Panc1 (cell line): Measurements from ENCODE around the gene SCG5. TPM values are rescaled to one million over a fixed set of nuclear protein-coding genes. Genes with fewer than 3 reads are reported as not detected.

Experiments used
- ATAC-seq: fragments of 200-7000 bp; cut with Tn5 transposase; 2 replicates; pipeline ENCODE4 v1.9.1; 2020; ENCODE audit warnings: mild to moderate bottlenecking, moderate library complexity
- BruUV-seq: library from RNA; stranded (reverse); fragments of 400-500 nt; replicated peaks from 2 replicates; lab custom pipeline; 2021; lab: Mats Ljungman, UMichigan
- CTCF ChIA-PET: fragments of 300-600 bp; sonication (Branson Sonifier 250); formaldehyde crosslinking; loops from one replicate; lab custom pipeline; 2022; ENCODE audit warnings: antibody characterized with exemption; lab: Charles Lee
- POLR2A ChIA-PET: fragments of 300-600 bp; sonication (Branson Sonifier 250); formaldehyde crosslinking; loops from one replicate; lab custom pipeline; 2022; ENCODE audit warnings: antibody characterized with exemption; lab: Charles Lee
- DNase-seq: peaks from one replicate; pipeline ENCODE4 v3.0.0-alpha.2; 2010; ENCODE audit warnings: low read depth, low spot score
- H3K27ac ChIP-seq: 2 replicates; pipeline ENCODE4 v1.5.1; 2011; ENCODE audit warnings: mild to moderate bottlenecking, low read length, inconsistent platforms
- H3K27me3 ChIP-seq: fragments of 200-500 bp; sonication (Bioruptor generic); 2 replicates; pipeline ENCODE4 v1.6.0; 2014; ENCODE audit warnings: low read length, inconsistent platforms; ENCODE audit not compliant: control insufficient read depth, insufficient read depth
- H3K36me3 ChIP-seq: fragments of 200-500 bp; sonication (Bioruptor generic); 2 replicates; pipeline ENCODE4 v1.5.1; 2014; ENCODE audit warnings: inconsistent platforms, mild to moderate bottlenecking, low read length, moderate library complexity; ENCODE audit not compliant: control insufficient read depth, insufficient read depth
- H3K4me1 ChIP-seq: 2 replicates; pipeline ENCODE4 v1.5.1; 2011; ENCODE audit warnings: inconsistent platforms, mild to moderate bottlenecking, low read length, moderate library complexity; ENCODE audit not compliant: control insufficient read depth, insufficient read depth
- H3K4me3 ChIP-seq, 2 experiments: 2 replicates each; pipeline ENCODE4 v1.5.1; 2011 to 2012; ENCODE audit warnings: low read depth in 2 of 2, low read length in 2 of 2, mild to moderate bottlenecking in 2 of 2, inconsistent platforms in 1 of 2, moderate library complexity in 1 of 2
- H3K9me3 ChIP-seq: fragments of 200-500 bp; sonication (Bioruptor generic); 2 replicates; pipeline ENCODE4 v1.5.1; 2014; ENCODE audit warnings: low read depth, mild to moderate bottlenecking, inconsistent platforms, low read length, moderate library complexity; ENCODE audit not compliant: control insufficient read depth, insufficient read depth
- CTCF ChIP-seq: fragments of 450-650 bp; IDR thresholded peaks from 2 replicates; pipeline ENCODE4 v1.5.1; 2017; ENCODE audit warnings: mild to moderate bottlenecking
- POLR2AphosphoS5 ChIP-seq: IDR thresholded peaks from 2 replicates; pipeline ENCODE4 v1.6.1; 2012; ENCODE audit warnings: mild to moderate bottlenecking, low read depth, low read length, moderate library complexity
- REST ChIP-seq, 2 experiments: IDR thresholded peaks; 2 replicates each; pipeline ENCODE4 v1.6.1; 2011 to 2012; ENCODE audit warnings: low read depth in 2 of 2, control low read depth in 1 of 2, low read length in 1 of 2, mild to moderate bottlenecking in 1 of 2, moderate library complexity in 1 of 2; ENCODE audit not compliant: insufficient read depth in 1 of 2
- SIN3A ChIP-seq: IDR thresholded peaks from 2 replicates; pipeline ENCODE4 v1.6.1; 2012; ENCODE audit warnings: low read depth, mild to moderate bottlenecking, low read length, moderate library complexity, borderline replicate concordance; ENCODE audit not compliant: insufficient read depth
- TCF7L2 ChIP-seq: IDR thresholded peaks from 2 replicates; pipeline ENCODE4 v1.6.1; 2011; ENCODE audit warnings: mild to moderate bottlenecking, low read depth, low read length, inconsistent platforms
- in situ Hi-C: cut with HindIII; loops from 2 replicates; pipeline ENCODE4 v1.10.0; 2016; ENCODE audit warnings: low sequenced_read_pairs, low pct_unique_long_range_greater_than_20kb
- intact Hi-C: fragments of 100-400 bp; cut with micrococcal nuclease; formaldehyde crosslinking; loops from one replicate; pipeline ENCODE4 v1.10.0; 2022; ENCODE audit not compliant: unreplicated experiment
- total RNA-seq: library from RNA; stranded (reverse); gene quantifications from one replicate; pipeline ENCODE4 v1.2.1, GENCODE V29; 2021; ENCODE audit not compliant: unreplicated experiment

The SCG5 gene
- total RNA-seq, 1 experiment from 2014 or later: 0.67 TPM

- TF ChIP-seq REST (IDR thresholded peaks at IDR 0.05; ENCODE audit: insufficient read depth in 1 of 2, low read depth in 2 of 2, low read length in 1 of 2) (no peak), TCF7L2 (no peak), SIN3A (no peak), POLR2AphosphoS5 (no peak), CTCF (no peak)
- H3K27ac ChIP-seq: no peak overlapping the region
- BruUV-seq: no TSS peak
- H3K4me3 ChIP-seq: no peak overlapping the region
- intact Hi-C loops (no loop called here), in situ Hi-C loops (no loop called here)
- ChIA-PET CTCF (no interaction called here), POLR2A (no interaction called here)
- no peaks in the 10 kb centered on the region for H3K9me3 ChIP-seq
- no peaks in the 10 kb centered on the region for H3K27me3 ChIP-seq
- no peaks in the 10 kb centered on the region for H3K4me1 ChIP-seq
- DNase-seq (no peak), ATAC-seq (no peak)
- H3K36me3 ChIP-seq: no peaks in the 10 kb centered on the region
Measured at GRCh38 chr15:32670623-32671022, 29.1 kb downstream of the SCG5 start.

- no TSS peak for BruUV-seq
- Histone ChIP-seq H3K4me1 (no peaks in the 10 kb centered on the region), H3K4me3 (no peak overlapping the region), H3K27ac (no peak overlapping the region), H3K27me3 (no peaks in the 10 kb centered on the region), H3K36me3 (no peaks in the 10 kb centered on the region), H3K9me3 (no peaks in the 10 kb centered on the region)
- ChIA-PET CTCF (interaction anchor here (0.6 kb wide), 1 partner anchor 9 kb away, joined by 3 read pairs; no protein-coding TSS in a partner anchor), POLR2A (no interaction called here)
- in situ Hi-C loops (no loop called here), intact Hi-C loops (no loop called here)
- ATAC-seq (no peak), DNase-seq (no peak)
- TF ChIP-seq REST (IDR thresholded peaks at IDR 0.05; ENCODE audit: insufficient read depth in 1 of 2, low read depth in 2 of 2, low read length in 1 of 2) (no peak), TCF7L2 (no peak), CTCF (no peak), SIN3A (no peak), POLR2AphosphoS5 (no peak)
Measured at GRCh38 chr15:32671339-32672325, 30.1 kb downstream of the SCG5 start.
